Thoracic aorta (tissue), 2 donors: ENCODE measurements around the gene ACSL3. TPM values are rescaled to one million over a fixed set of nuclear protein-coding genes. Genes with fewer than 3 reads are reported as not detected.

ENCODE experiments used
- ATAC-seq: fragments of 150-250 bp; one replicate; pipeline ENCODE4 v1.8.0; 2017; ENCODE audit warnings: low read depth; ENCODE audit not compliant: insufficient number of reproducible peaks, low FRiP score
- DNase-seq: peaks from one replicate; pipeline ENCODE4 v3.0.0-alpha.2; 2020; ENCODE audit warnings: low spot score
- H3K27ac ChIP-seq, 2 donors: fragments of 200-600 bp; sonication (generic); 1 replicate in 1 of 2; 2 replicates in 1 of 2; pipeline ENCODE4 v1.5.1; 2016; ENCODE audit warnings: mild to moderate bottlenecking in 2 of 2, moderate library complexity in 2 of 2
- H3K27me3 ChIP-seq: fragments of 200-600 bp; sonication (generic); replicated peaks from 2 replicates; pipeline ENCODE4 v1.6.0; 2016; ENCODE audit warnings: mild to moderate bottlenecking; ENCODE audit not compliant: insufficient read depth
- H3K36me3 ChIP-seq: fragments of 200-600 bp; sonication (generic); one replicate; pipeline ENCODE4 v1.5.1; 2016
- H3K4me1 ChIP-seq, 2 donors: fragments of 200-600 bp; sonication (generic); 1 replicate in 1 of 2; 2 replicates in 1 of 2; pipeline versions ENCODE4 v1.5.1 to v1.6.0; 2016; ENCODE audit warnings: low read depth in 2 of 2, mild to moderate bottlenecking in 1 of 2; ENCODE audit not compliant: control insufficient read depth in 1 of 2
- H3K4me3 ChIP-seq: fragments of 200-600 bp; sonication (generic); 2 replicates; pipeline ENCODE4 v1.5.1; 2016; ENCODE audit warnings: mild to moderate bottlenecking
- H3K9me3 ChIP-seq: fragments of 200-600 bp; sonication (generic); 2 replicates; pipeline ENCODE4 v1.5.1; 2016
- CTCF ChIP-seq: fragments of 200-600 bp; sonication (generic); IDR thresholded peaks from one replicate; pipeline ENCODE4 v1.5.1; 2019; ENCODE audit warnings: antibody characterized with exemption
- total RNA-seq, 2 donors: library from RNA; depleted of rRNA; stranded (reverse); fragments of >200 nt; gene quantifications; one replicate each; pipeline versions ENCODE4 v1.1.0 to v1.2.3, GENCODE V29; 2016

The ACSL3 gene
- total RNA-seq, 2 donors from 2014 or later: 65.1 to 79.0 TPM

GRCh38 chr2:222835143-222835822, 25.6 kb upstream of the ACSL3 start:
- ATAC-seq (no peak), DNase-seq (no peak)
- no peak overlapping the region for H3K27ac ChIP-seq
- H3K4me3 ChIP-seq: no peak overlapping the region
- TF ChIP-seq CTCF: no peak
- H3K9me3 ChIP-seq: no peaks in the 10 kb centered on the region
- no peaks in the 10 kb centered on the region for H3K4me1 ChIP-seq
- H3K36me3 ChIP-seq: no peaks in the 10 kb centered on the region
- H3K27me3 ChIP-seq: no peaks in the 10 kb centered on the region

- DNase-seq (no peak), ATAC-seq (no peak)
- TF ChIP-seq CTCF: no peak
- Histone ChIP-seq H3K27ac (no peak overlapping the region), H3K4me1 (no peaks in the 10 kb centered on the region), H3K36me3 (no peaks in the 10 kb centered on the region), H3K4me3 (no peak overlapping the region), H3K9me3 (no peaks in the 10 kb centered on the region), H3K27me3 (no peaks in the 10 kb centered on the region)
These were observed 25.0 kb upstream of the ACSL3 start for GRCh38 chr2:222835823-222836151.

GRCh38 chr2:222837643-222838056, 23.2 kb upstream of the ACSL3 start:
- no peaks in the 10 kb centered on the region for H3K9me3 ChIP-seq
- H3K36me3 ChIP-seq: no peaks in the 10 kb centered on the region
- DNase-seq (no peak), ATAC-seq (no peak)
- H3K4me3 ChIP-seq: no peak overlapping the region
- TF ChIP-seq CTCF: no peak
- no peaks in the 10 kb centered on the region for H3K4me1 ChIP-seq
- no peak overlapping the region for H3K27ac ChIP-seq
- no peaks in the 10 kb centered on the region for H3K27me3 ChIP-seq

- Histone ChIP-seq H3K36me3 (no peaks in the 10 kb centered on the region), H3K4me3 (no peak overlapping the region), H3K27ac (no peak overlapping the region), H3K27me3 (no peaks in the 10 kb centered on the region), H3K4me1 (no peaks in the 10 kb centered on the region), H3K9me3 (no peaks in the 10 kb centered on the region)
- ATAC-seq: no peak
- no peak for DNase-seq
- TF ChIP-seq CTCF: no peak
These were observed 20.6 kb upstream of the ACSL3 start for GRCh38 chr2:222840060-222840802.

GRCh38 chr2:222842491-222843174, 18.2 kb upstream of the ACSL3 start:
- Histone ChIP-seq H3K9me3 (no peaks in the 10 kb centered on the region), H3K27ac (no peak overlapping the region), H3K27me3 (no peaks in the 10 kb centered on the region), H3K36me3 (no peaks in the 10 kb centered on the region), H3K4me3 (no peak overlapping the region), H3K4me1 (no peaks in the 10 kb centered on the region)
- ATAC-seq: no peak
- TF ChIP-seq CTCF: no peak
- DNase-seq: no peak
